SK-N-SH treated with all-trans-retinoic acid at 6 μM for 48 hours (cell line): ENCODE data around the gene LRBA.

ENCODE experiments used
- ATAC-seq: fragments of 200-7000 bp; cut with Tn5 transposase; 3 replicates; pipeline ENCODE4 v1.9.1; 2020; ENCODE audit warnings: mild to moderate bottlenecking, moderate library complexity
- ARNTL ChIP-seq: fragments of 450-650 bp; formaldehyde crosslinking; IDR thresholded peaks from 2 replicates; pipeline ENCODE4 v1.5.0; 2020; ENCODE audit warnings: low read depth, mild to moderate bottlenecking, moderate library complexity, borderline replicate concordance
- BACH2 ChIP-seq: fragments of 250-450 bp; sonication (Bioruptor Pico); IDR thresholded peaks from 2 replicates; pipeline ENCODE4 v1.9.0; 2021; ENCODE audit warnings: mild to moderate bottlenecking, borderline replicate concordance
- CREB5 ChIP-seq: fragments of 250-450 bp; sonication (Bioruptor Pico); IDR thresholded peaks from 2 replicates; pipeline ENCODE4 v1.5.1; 2020; ENCODE audit warnings: low read depth, mild to moderate bottlenecking, moderate library complexity
- CSDC2 ChIP-seq: fragments of 250-450 bp; sonication (Bioruptor Pico); IDR thresholded peaks from 2 replicates; pipeline ENCODE4 v1.5.0; 2020; ENCODE audit warnings: mild to moderate bottlenecking, moderate library complexity
- ESRRG ChIP-seq: fragments of 250-450 bp; sonication (Bioruptor Pico); IDR thresholded peaks from 2 replicates; pipeline ENCODE4 v1.6.1; 2021; ENCODE audit warnings: mild to moderate bottlenecking
- GLIS3 ChIP-seq: fragments of 250-450 bp; sonication (Bioruptor Pico); IDR thresholded peaks from 2 replicates; pipeline ENCODE4 v1.5.0; 2020; ENCODE audit warnings: mild to moderate bottlenecking, moderate library complexity
- ISL1 ChIP-seq: fragments of 250-450 bp; sonication (Bioruptor Pico); IDR thresholded peaks from 2 replicates; pipeline ENCODE4 v2.1.2; 2022; ENCODE audit warnings: mild to moderate bottlenecking, moderate library complexity
- OSR1 ChIP-seq: fragments of 250-450 bp; sonication (Bioruptor Pico); IDR thresholded peaks from 2 replicates; pipeline ENCODE4 v1.8.0; 2022; ENCODE audit warnings: moderate library complexity, mild to moderate bottlenecking, inconsistent platforms
- RARB ChIP-seq: fragments of 250-450 bp; sonication (Bioruptor Pico); IDR thresholded peaks from 2 replicates; pipeline ENCODE4 v1.8.0; 2021; ENCODE audit warnings: mild to moderate bottlenecking, moderate library complexity
- SNAI2 ChIP-seq: fragments of 250-450 bp; sonication (Bioruptor Pico); IDR thresholded peaks from 2 replicates; pipeline ENCODE4 v1.5.0; 2020; ENCODE audit warnings: mild to moderate bottlenecking, moderate library complexity
- TCF4 ChIP-seq: fragments of 250-450 bp; sonication (Bioruptor Pico); IDR thresholded peaks from 2 replicates; pipeline ENCODE4 v1.8.0; 2021; ENCODE audit warnings: mild to moderate bottlenecking, moderate library complexity, borderline replicate concordance
- TOX ChIP-seq: fragments of 250-450 bp; sonication (Bioruptor Pico); IDR thresholded peaks from 2 replicates; pipeline ENCODE4 v1.8.0; 2021; ENCODE audit warnings: mild to moderate bottlenecking, moderate library complexity, borderline replicate concordance
- TSHZ2 ChIP-seq: fragments of 250-450 bp; sonication (Bioruptor Pico); IDR thresholded peaks from 2 replicates; pipeline ENCODE4 v1.5.0; 2020; ENCODE audit warnings: mild to moderate bottlenecking, moderate library complexity
- ZC3H10 ChIP-seq: fragments of 250-450 bp; sonication (Bioruptor Pico); IDR thresholded peaks from 2 replicates; pipeline ENCODE4 v1.5.1; 2021; ENCODE audit warnings: mild to moderate bottlenecking, moderate library complexity
- ZFP3 ChIP-seq: fragments of 250-450 bp; sonication (Bioruptor Pico); IDR thresholded peaks from 2 replicates; pipeline ENCODE4 v1.5.0; 2020; ENCODE audit warnings: mild to moderate bottlenecking, moderate library complexity
- ZFP30 ChIP-seq: fragments of 450-650 bp; formaldehyde crosslinking; IDR thresholded peaks from 2 replicates; pipeline ENCODE4 v1.5.0; 2022; ENCODE audit warnings: mild to moderate bottlenecking, moderate library complexity
- ZNF565 ChIP-seq: fragments of 450-650 bp; formaldehyde crosslinking; conservative IDR thresholded peaks from 2 replicates; pipeline ENCODE4 v1.5.0; 2020; ENCODE audit warnings: low read depth, mild to moderate bottlenecking, moderate library complexity
- ZNF8 ChIP-seq: fragments of 450-650 bp; formaldehyde crosslinking; IDR thresholded peaks from 2 replicates; pipeline ENCODE4 v1.5.0; 2020; ENCODE audit warnings: mild to moderate bottlenecking, moderate library complexity
- TF ChIP-seq, protein P1 (sequence below): fragments of 250-450 bp; sonication (Bioruptor Pico); IDR thresholded peaks from 2 replicates; pipeline ENCODE4 v1.8.0; 2021; ENCODE audit warnings: low read depth, mild to moderate bottlenecking, moderate library complexity, borderline replicate concordance
- TF ChIP-seq, protein P2 (sequence below): fragments of 250-450 bp; sonication (Bioruptor Pico); IDR thresholded peaks from 2 replicates; pipeline ENCODE4 v1.8.0; 2020; ENCODE audit warnings: mild to moderate bottlenecking, moderate library complexity, borderline replicate concordance
- TF ChIP-seq, protein P3 (sequence below): fragments of 250-450 bp; sonication (Bioruptor Pico); IDR thresholded peaks from 2 replicates; pipeline ENCODE4 v1.5.1; 2021; ENCODE audit warnings: mild to moderate bottlenecking, moderate library complexity

The LRBA gene

DNA sequence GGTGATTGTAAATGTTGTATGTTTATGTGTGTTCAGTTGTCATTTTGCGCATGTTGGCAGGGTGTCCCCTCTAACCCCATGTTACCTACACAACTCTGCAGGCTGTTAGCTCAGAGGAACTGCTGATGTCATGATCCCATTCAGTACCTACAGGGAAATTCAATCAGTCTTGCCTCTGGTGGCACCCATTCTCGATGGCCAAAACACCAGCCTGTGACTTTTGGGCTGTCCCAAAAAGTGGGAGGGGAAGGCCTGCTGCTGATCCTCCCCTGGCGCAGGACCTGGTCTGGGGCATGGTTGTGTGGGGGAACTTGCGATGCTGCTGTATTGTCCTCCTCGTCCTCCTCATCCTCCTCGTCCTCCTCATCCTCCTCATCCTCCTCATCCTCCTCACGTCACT lies 762.3 kb downstream of the LRBA start:
- ATAC-seq: no peak

GRCh38 chr4:150252306-150252705 lies 762.8 kb downstream of the LRBA start:
- ATAC-seq: no peak
- TF ChIP-seq, protein P1, sequence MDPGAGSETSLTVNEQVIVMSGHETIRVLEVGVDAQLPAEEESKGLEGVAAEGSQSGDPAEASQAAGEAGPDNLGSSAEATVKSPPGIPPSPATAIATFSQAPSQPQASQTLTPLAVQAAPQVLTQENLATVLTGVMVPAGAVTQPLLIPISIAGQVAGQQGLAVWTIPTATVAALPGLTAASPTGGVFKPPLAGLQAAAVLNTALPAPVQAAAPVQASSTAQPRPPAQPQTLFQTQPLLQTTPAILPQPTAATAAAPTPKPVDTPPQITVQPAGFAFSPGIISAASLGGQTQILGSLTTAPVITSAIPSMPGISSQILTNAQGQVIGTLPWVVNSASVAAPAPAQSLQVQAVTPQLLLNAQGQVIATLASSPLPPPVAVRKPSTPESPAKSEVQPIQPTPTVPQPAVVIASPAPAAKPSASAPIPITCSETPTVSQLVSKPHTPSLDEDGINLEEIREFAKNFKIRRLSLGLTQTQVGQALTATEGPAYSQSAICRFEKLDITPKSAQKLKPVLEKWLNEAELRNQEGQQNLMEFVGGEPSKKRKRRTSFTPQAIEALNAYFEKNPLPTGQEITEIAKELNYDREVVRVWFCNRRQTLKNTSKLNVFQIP (CRISPR knock-in tag): no peak
- TF ChIP-seq TCF4 (CRISPR knock-in tag) (no peak), SNAI2 (CRISPR knock-in tag) (no peak)

More for the DNA sequence above, 762.3 kb downstream of the LRBA start:
- TF ChIP-seq TCF4 (CRISPR knock-in tag): no peak
- TF ChIP-seq ARNTL (CRISPR knock-in tag): no peak

DNA sequence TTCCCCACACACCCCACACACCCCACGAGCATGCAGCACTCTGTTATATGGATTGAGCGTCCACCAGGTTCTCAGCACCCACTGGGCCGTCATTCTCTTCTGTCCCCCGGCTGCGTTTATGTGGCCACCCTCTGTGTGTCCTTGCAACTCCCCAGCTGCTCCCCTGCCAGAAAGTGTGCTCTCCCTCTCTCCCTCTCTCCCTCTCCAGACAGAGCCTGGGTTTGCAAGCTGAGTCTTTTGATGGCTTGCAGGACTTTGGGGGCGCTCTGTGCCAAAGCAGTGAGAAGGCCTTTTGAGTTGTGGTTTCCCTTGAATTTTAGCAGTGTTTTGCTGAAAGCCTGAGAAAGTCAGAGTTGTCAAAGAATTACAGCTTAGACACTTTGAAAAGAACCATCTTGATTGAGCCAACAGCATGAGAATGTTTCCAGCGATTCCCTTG lies 763.3 kb downstream of the LRBA start:
- ATAC-seq: no peak
- TF ChIP-seq GLIS3 (CRISPR knock-in tag) (no peak), CREB5 (CRISPR knock-in tag) (no peak), ZNF565 (CRISPR knock-in tag) (no peak), SNAI2 (CRISPR knock-in tag) (no peak), ZFP30 (no peak), BACH2 (CRISPR knock-in tag) (no peak), ARNTL (CRISPR knock-in tag) (no peak), ZFP3 (CRISPR knock-in tag) (no peak), RARB (CRISPR knock-in tag) (no peak), ZC3H10 (CRISPR knock-in tag) (no peak), OSR1 (CRISPR knock-in tag) (no peak), ZNF8 (CRISPR knock-in tag) (no peak), TCF4 (CRISPR knock-in tag) (no peak), ESRRG (no peak), TOX (no peak)
- TF ChIP-seq, protein P2, sequence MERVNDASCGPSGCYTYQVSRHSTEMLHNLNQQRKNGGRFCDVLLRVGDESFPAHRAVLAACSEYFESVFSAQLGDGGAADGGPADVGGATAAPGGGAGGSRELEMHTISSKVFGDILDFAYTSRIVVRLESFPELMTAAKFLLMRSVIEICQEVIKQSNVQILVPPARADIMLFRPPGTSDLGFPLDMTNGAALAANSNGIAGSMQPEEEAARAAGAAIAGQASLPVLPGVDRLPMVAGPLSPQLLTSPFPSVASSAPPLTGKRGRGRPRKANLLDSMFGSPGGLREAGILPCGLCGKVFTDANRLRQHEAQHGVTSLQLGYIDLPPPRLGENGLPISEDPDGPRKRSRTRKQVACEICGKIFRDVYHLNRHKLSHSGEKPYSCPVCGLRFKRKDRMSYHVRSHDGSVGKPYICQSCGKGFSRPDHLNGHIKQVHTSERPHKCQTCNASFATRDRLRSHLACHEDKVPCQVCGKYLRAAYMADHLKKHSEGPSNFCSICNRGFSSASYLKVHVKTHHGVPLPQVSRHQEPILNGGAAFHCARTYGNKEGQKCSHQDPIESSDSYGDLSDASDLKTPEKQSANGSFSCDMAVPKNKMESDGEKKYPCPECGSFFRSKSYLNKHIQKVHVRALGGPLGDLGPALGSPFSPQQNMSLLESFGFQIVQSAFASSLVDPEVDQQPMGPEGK: no peak
- TF ChIP-seq, protein P3, sequence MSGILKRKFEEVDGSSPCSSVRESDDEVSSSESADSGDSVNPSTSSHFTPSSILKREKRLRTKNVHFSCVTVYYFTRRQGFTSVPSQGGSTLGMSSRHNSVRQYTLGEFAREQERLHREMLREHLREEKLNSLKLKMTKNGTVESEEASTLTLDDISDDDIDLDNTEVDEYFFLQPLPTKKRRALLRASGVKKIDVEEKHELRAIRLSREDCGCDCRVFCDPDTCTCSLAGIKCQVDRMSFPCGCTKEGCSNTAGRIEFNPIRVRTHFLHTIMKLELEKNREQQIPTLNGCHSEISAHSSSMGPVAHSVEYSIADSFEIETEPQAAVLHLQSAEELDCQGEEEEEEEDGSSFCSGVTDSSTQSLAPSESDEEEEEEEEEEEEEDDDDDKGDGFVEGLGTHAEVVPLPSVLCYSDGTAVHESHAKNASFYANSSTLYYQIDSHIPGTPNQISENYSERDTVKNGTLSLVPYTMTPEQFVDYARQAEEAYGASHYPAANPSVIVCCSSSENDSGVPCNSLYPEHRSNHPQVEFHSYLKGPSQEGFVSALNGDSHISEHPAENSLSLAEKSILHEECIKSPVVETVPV (CRISPR knock-in tag): no peak

DNA sequence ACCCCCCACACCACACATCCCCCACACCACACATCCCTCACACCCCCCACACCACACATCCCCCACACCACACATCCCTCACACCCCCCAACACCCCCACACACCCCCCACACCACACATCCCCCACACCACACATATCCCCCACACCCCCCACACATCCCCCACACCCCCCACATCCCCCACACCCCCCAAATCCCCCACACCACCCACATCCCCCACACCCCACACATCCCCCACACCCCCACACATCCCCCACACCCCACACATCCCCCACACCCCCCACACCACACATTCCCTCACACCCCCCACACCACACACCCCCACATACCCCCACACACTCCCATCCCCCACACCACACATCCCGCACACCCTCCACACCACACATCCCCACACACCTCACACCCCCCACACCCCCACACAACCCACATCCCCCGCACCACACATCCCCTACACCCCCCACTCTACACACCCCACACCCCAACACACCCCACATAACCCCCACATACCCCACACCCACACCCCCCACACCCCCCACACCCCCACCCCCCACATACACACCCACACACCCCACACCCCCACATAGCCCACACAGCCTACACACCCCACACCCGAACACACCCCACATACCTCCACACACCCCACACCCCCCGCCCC lies 764.0 kb downstream of the LRBA start:
- TF ChIP-seq TSHZ2 (CRISPR knock-in tag) (no peak), RARB (CRISPR knock-in tag) (no peak), TCF4 (CRISPR knock-in tag) (no peak), BACH2 (CRISPR knock-in tag) (no peak), ISL1 (CRISPR knock-in tag) (no peak), ARNTL (CRISPR knock-in tag) (no peak), ZFP30 (no peak), CSDC2 (CRISPR knock-in tag) (no peak)
- no peak for ATAC-seq
